GM04504 (cell line): Measurements from ENCODE around the gene NAV2.

Source experiments
- DNase-seq: peaks from one replicate; pipeline ENCODE4 v3.0.0-alpha.2; 2012; ENCODE audit warnings: low read depth

Gene NAV2

GRCh38 chr11:19811380-19811779, 98.7 kb downstream of the NAV2 start:
- no peak for DNase-seq

- no peak for DNase-seq
Observed at GRCh38 chr11:19812096-19812495, 99.5 kb downstream of the NAV2 start.

GRCh38 chr11:19812710-19813109, 100.1 kb downstream of the NAV2 start:
- no peak for DNase-seq

GRCh38 chr11:19813158-19813879, 100.7 kb downstream of the NAV2 start:
- DNase-seq = no peak

GRCh38 chr11:19814421-19814820, 101.8 kb downstream of the NAV2 start:
- no peak for DNase-seq

GRCh38 chr11:19816040-19816439, 103.4 kb downstream of the NAV2 start:
- DNase-seq = no peak

- DNase-seq = no peak
Observed at GRCh38 chr11:19816817-19817216, 104.2 kb downstream of the NAV2 start.

GRCh38 chr11:19817265-19817851, 104.7 kb downstream of the NAV2 start:
- DNase-seq = no peak

- no peak for DNase-seq
Observed at GRCh38 chr11:19817870-19818269, 105.2 kb downstream of the NAV2 start.

GRCh38 chr11:19818619-19819018, 106.0 kb downstream of the NAV2 start:
- no peak for DNase-seq

GRCh38 chr11:19819148-19819547, 106.5 kb downstream of the NAV2 start:
- no peak for DNase-seq

- peak; percentile 37 for DNase-seq
Observed at GRCh38 chr11:19820100-19820499, 107.5 kb downstream of the NAV2 start.

GRCh38 chr11:19821412-19821875, 108.8 kb downstream of the NAV2 start:
- DNase-seq = no peak

- no peak for DNase-seq
Observed at GRCh38 chr11:19821993-19822392, 109.4 kb downstream of the NAV2 start.

- no peak for DNase-seq
Observed at GRCh38 chr11:19822531-19822930, 109.9 kb downstream of the NAV2 start.

GRCh38 chr11:19826606-19827005, 114.0 kb downstream of the NAV2 start:
- no peak for DNase-seq

GRCh38 chr11:19827399-19828135, 114.9 kb downstream of the NAV2 start:
- no peak for DNase-seq

- no peak for DNase-seq
Observed at GRCh38 chr11:19828382-19829108, 115.9 kb downstream of the NAV2 start.

GRCh38 chr11:19829109-19829837, 116.6 kb downstream of the NAV2 start:
- DNase-seq = no peak

- no peak for DNase-seq
Observed at GRCh38 chr11:19832086-19832750, 119.6 kb downstream of the NAV2 start.

- no peak for DNase-seq
Observed at GRCh38 chr11:19832901-19833300, 120.3 kb downstream of the NAV2 start.
